Activated CD4-positive, alpha-beta T cell treated with anti-CD3 and anti-CD28 coated beads, Interleukin-2, amount 10 ng/mL, durations not matched to agents 24 days and 14 days (primary cell): Measurements from ENCODE around the gene NFX1. TPM values are rescaled to one million over a fixed set of nuclear protein-coding genes. Genes with fewer than 3 reads are reported as not detected.
"Not testable (repeated sequence)": the region's sequence is repeated elsewhere in the genome, so short reads cannot be mapped to it uniquely, and the experiment has no call there.

Experiments used
- DNase-seq: peaks from one replicate; pipeline ENCODE4 v3.0.0; 2022
- H3K27ac Mint-ChIP-seq: one replicate; pipeline ENCODE4 v1.8.0; 2022; ENCODE audit warnings: mild to moderate bottlenecking, mixed read lengths
- H3K27me3 Mint-ChIP-seq: one replicate; pipeline ENCODE4 v1.8.0; 2022; ENCODE audit warnings: mixed read lengths
- H3K36me3 Mint-ChIP-seq: one replicate; pipeline ENCODE4 v1.8.0; 2022; ENCODE audit warnings: low read depth, mild to moderate bottlenecking, mixed read lengths
- H3K4me1 Mint-ChIP-seq: one replicate; pipeline ENCODE4 v1.8.0; 2021; ENCODE audit warnings: mixed read lengths
- H3K4me3 Mint-ChIP-seq: one replicate; pipeline ENCODE4 v1.8.0; 2022; ENCODE audit warnings: mild to moderate bottlenecking, moderate library complexity, mixed read lengths
- H3K9me3 Mint-ChIP-seq: one replicate; pipeline ENCODE4 v1.8.0; 2021; ENCODE audit warnings: mixed read lengths
- intact Hi-C: fragments of 100-400 bp; cut with micrococcal nuclease; formaldehyde crosslinking; loops from one replicate; pipeline ENCODE4 v1.15.1; 2023
- total RNA-seq: library from RNA; stranded (reverse); gene quantifications from 2 replicates; pipeline ENCODE4 v1.2.3, GENCODE V29; 2022

Gene NFX1
- total RNA-seq, 1 donor from 2014 or later = 38.7 TPM

DNA sequence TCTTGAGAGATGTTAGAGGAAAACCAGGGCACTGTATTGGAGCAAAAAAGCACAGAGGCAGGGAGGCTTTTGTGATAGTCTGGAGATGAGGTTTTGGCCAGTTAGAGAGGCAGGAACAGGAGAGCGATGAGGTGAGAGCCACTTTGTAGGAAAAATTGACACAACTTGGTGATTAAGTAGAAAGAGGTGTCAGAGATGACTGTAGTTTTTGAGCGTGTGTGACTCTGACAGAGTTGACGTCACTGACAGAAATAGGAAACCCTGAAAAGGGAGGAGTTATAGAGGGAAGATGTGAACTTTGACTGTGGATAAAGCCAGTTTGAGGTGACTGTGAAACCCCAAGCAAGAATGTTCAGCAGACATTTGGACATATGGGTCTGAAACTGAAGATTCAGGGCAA is 15.7 kb downstream of the NFX1 start:
- Mint-ChIP-seq H3K9me3 (no peaks in the 10 kb centered on the region), H3K27me3 (no peaks in the 10 kb centered on the region), H3K4me3 (no peak overlapping the region), H3K36me3 (peaks cover 45% of the 10 kb centered on the region), H3K27ac (no peak overlapping the region), H3K4me1 (peaks cover 15% of the 10 kb centered on the region)
- intact Hi-C loops = loop anchor here (1.0 kb wide), 4 partner anchors 11 to 42 kb away; partner anchors contain the start of genes BAG1 and NFX1
- peak; percentile 81 for DNase-seq

DNA sequence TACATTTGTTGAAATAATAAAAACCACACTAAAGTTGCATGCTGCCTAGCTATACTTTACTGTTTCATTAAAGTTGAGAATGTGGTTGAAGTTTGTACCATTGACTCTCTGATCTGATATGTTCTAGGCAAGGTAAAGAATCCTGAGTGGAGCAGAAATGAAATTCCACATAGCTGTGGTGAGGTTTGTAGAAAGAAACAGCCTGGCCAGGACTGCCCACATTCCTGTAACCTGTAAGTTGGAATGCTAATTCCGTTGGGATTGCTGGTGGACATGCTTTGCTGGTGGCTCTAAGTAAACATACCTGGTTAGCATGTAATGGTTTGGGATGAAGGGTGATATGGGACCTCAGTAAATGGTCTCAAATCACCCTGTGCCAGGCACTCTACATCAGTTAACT is 16.8 kb downstream of the NFX1 start:
- Mint-ChIP-seq H3K4me3 (no peak overlapping the region), H3K36me3 (peaks cover 51% of the 10 kb centered on the region), H3K4me1 (peaks cover 23% of the 10 kb centered on the region), H3K27ac (peak overlapping the region; percentile 25), H3K27me3 (no peaks in the 10 kb centered on the region), H3K9me3 (no peaks in the 10 kb centered on the region)
- intact Hi-C loops = no loop called here
- no peak for DNase-seq

DNA sequence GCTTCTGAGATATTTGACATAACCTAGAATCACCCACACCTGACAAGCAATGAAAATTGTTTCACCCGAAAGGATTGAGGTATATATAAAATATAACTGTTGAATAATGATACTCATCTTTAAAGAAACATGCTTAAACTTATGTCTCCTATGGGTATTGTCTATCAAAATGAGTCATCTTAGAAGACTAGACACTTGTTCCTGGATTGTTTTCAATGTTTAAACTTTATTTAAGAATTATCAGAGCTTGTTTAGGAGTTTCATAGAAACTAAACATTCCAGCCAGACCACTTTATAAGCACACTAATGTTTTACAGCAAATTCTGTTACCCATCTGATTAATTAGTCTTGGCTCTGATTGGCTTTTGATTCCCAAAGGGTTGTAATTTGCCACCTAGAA is 19.6 kb downstream of the NFX1 start:
- intact Hi-C loops = no loop called here
- Mint-ChIP-seq H3K27me3 (no peaks in the 10 kb centered on the region), H3K27ac (no peak overlapping the region), H3K4me1 (peaks cover 22% of the 10 kb centered on the region), H3K4me3 (no peak overlapping the region), H3K9me3 (no peaks in the 10 kb centered on the region), H3K36me3 (peaks cover 57% of the 10 kb centered on the region)
- no peak for DNase-seq

DNA sequence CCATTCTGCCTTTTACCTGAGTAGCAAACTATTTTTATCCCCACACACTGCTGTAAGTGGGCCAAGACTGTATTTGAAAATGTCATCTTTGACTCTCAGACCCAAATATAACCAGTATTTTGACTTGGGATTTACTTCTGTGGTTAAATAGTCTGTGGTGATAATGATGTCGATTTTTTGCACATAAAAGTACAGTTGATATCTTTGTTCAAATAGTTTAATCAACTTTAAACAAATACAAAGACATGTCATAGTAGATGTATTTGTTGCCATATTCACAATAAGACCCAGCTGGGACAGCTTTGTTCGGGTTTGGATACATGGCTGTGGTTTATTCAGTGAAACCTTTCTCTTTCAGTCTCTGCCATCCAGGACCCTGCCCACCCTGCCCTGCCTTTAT is 20.4 kb downstream of the NFX1 start:
- peaks cover 24% of the 10 kb centered on the region for H3K4me1 Mint-ChIP-seq
- no peaks in the 10 kb centered on the region for H3K27me3 Mint-ChIP-seq
- no peak overlapping the region for H3K4me3 Mint-ChIP-seq
- no peak for DNase-seq
- peaks cover 64% of the 10 kb centered on the region for H3K36me3 Mint-ChIP-seq
- H3K27ac Mint-ChIP-seq = peak overlapping the region; percentile 1
- intact Hi-C loops = no loop called here
- H3K9me3 Mint-ChIP-seq = no peaks in the 10 kb centered on the region

DNA sequence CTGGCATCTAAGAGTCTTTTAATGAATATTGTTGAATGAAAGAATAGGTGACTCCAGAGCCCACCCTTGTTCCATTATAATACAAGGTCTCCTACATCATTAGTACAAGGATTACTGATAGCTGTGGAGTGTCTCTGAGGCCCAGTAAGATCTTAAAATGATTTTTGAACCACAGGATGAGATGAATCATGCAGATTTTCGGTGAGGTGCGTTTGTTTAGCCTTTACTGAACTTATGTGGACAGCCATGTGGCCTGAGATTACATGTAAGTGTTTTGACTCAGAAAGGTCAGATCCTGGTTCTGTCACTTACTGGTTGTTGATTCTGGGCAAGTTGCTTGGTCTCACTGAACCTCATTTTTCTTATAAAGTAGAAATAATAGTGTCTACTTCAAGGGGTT is 21.6 kb downstream of the NFX1 start:
- peak overlapping the region; percentile 1 for H3K27ac Mint-ChIP-seq
- no peaks in the 10 kb centered on the region for H3K27me3 Mint-ChIP-seq
- intact Hi-C loops = no loop called here
- DNase-seq = no peak
- H3K4me3 Mint-ChIP-seq = no peak overlapping the region
- peaks cover 71% of the 10 kb centered on the region for H3K36me3 Mint-ChIP-seq
- no peaks in the 10 kb centered on the region for H3K9me3 Mint-ChIP-seq
- H3K4me1 Mint-ChIP-seq = peaks cover 21% of the 10 kb centered on the region

DNA sequence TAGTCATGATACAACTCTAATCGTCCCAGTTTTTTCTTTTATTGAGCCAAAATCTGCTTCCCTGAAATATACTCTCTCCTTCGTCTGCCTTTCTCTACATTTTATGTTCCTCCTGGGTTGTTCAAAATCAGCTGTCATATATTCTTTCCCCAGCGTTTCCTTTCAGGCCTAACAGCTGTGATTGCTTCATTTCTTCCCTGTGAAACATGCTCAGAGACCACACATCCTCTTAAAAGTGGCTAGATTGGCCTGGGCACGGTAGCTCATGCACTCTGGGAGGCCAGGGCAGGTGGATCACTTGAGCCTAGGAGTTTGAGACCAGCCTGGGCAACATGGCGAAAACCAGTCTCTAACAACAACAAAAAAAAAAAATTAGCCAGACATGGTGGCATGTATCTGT is 25.1 kb downstream of the NFX1 start:
- Mint-ChIP-seq H3K27me3 (no peaks in the 10 kb centered on the region), H3K36me3 (peaks cover 73% of the 10 kb centered on the region), H3K4me3 (no peak overlapping the region), H3K4me1 (peaks cover 22% of the 10 kb centered on the region), H3K27ac (no peak overlapping the region), H3K9me3 (no peaks in the 10 kb centered on the region)
- no peak for DNase-seq
- intact Hi-C loops = no loop called here

DNA sequence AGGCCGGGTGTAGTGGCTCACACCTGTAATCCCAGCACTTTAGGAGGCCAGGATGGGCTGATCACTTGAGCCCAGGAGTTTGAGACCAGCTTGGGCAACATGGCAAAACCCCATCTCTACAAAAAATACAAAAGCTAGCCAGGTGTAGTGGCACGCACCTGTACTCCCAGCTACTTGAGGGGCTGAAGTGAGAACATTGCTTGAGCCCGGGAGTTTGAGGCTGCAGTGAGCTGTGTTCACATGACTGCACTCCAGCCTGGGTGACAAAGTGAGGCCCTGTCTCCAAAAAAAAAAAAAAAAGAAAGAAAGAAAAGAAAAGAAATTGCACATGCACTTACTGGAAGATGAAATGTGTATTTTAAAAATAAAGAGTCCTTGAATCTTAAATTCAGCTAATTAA is 26.8 kb downstream of the NFX1 start:
- H3K27ac Mint-ChIP-seq, H3K9me3 Mint-ChIP-seq, H3K27me3 Mint-ChIP-seq, intact Hi-C loops, H3K4me3 Mint-ChIP-seq, DNase-seq: not testable (repeated sequence)
- H3K36me3 Mint-ChIP-seq = peaks cover 75% of the 10 kb centered on the region
- peaks cover 16% of the 10 kb centered on the region for H3K4me1 Mint-ChIP-seq

DNA sequence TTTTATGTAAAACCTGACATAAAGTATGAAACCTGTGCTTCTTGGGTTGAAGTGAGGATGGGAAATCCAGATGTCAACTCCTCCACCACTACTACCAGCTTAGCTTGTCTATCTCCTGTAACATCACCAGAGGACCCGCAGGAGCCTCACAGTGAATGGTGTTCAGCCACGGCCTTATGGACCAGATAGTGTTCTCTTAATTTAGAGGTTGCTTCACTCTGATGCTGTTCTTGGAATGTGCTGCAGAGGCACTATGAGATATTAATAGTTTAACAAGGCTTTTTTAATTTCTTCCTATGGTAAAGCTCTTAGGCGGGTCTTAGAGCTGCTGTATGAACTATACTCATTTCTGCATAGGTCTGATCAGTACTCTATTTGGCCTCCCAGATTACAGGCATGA is 27.9 kb downstream of the NFX1 start:
- intact Hi-C loops = no loop called here
- no peak overlapping the region for H3K27ac Mint-ChIP-seq
- H3K4me3 Mint-ChIP-seq = no peak overlapping the region
- no peaks in the 10 kb centered on the region for H3K27me3 Mint-ChIP-seq
- DNase-seq = no peak
- H3K4me1 Mint-ChIP-seq = peaks cover 15% of the 10 kb centered on the region
- H3K36me3 Mint-ChIP-seq = peaks cover 75% of the 10 kb centered on the region
- H3K9me3 Mint-ChIP-seq = no peaks in the 10 kb centered on the region

DNA sequence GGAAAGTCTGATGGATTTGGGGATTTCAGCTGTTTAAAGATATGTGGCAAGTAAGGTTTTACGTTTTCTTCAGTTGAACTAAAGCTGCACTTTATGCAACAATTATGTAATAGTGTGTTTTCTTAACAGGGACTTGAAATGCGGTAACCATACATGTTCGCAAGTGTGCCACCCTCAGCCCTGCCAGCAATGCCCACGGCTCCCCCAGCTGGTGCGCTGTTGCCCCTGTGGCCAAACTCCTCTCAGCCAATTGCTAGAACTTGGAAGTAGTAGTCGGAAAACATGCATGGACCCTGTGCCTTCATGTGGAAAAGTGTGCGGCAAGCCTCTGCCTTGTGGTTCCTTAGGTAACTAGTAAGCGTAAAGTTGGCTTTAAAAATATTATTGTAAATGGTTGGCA is 28.5 kb downstream of the NFX1 start:
- H3K9me3 Mint-ChIP-seq = no peaks in the 10 kb centered on the region
- peaks cover 15% of the 10 kb centered on the region for H3K4me1 Mint-ChIP-seq
- intact Hi-C loops = no loop called here
- no peak overlapping the region for H3K27ac Mint-ChIP-seq
- no peak overlapping the region for H3K4me3 Mint-ChIP-seq
- H3K27me3 Mint-ChIP-seq = no peaks in the 10 kb centered on the region
- peaks cover 72% of the 10 kb centered on the region for H3K36me3 Mint-ChIP-seq
- no peak for DNase-seq

DNA sequence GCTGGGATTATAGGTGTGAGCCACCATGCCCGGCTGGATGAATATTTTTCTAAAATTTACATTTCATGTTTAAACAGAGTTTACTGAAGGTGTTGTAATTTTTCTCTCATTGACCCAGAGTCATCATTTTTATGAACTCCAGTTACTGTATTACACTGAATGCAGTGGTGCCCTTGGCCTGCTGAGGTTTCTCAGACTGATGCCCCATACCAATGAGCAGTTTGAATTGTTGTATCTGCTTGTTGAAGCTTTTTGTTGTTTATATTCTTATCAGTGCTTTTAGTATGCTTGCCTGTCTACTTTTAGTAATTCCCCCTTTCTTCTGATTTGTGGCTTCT is 29.9 kb downstream of the NFX1 start:
- no peak overlapping the region for H3K4me3 Mint-ChIP-seq
- peaks cover 15% of the 10 kb centered on the region for H3K4me1 Mint-ChIP-seq
- H3K36me3 Mint-ChIP-seq = peaks cover 81% of the 10 kb centered on the region
- H3K27me3 Mint-ChIP-seq = no peaks in the 10 kb centered on the region
- intact Hi-C loops = loop anchor here (1.0 kb wide), 2 partner anchors 14 to 30 kb away; partner anchors contain the start of gene NFX1
- no peak for DNase-seq
- H3K27ac Mint-ChIP-seq = peak overlapping the region; percentile 76
- H3K9me3 Mint-ChIP-seq = no peaks in the 10 kb centered on the region

DNA sequence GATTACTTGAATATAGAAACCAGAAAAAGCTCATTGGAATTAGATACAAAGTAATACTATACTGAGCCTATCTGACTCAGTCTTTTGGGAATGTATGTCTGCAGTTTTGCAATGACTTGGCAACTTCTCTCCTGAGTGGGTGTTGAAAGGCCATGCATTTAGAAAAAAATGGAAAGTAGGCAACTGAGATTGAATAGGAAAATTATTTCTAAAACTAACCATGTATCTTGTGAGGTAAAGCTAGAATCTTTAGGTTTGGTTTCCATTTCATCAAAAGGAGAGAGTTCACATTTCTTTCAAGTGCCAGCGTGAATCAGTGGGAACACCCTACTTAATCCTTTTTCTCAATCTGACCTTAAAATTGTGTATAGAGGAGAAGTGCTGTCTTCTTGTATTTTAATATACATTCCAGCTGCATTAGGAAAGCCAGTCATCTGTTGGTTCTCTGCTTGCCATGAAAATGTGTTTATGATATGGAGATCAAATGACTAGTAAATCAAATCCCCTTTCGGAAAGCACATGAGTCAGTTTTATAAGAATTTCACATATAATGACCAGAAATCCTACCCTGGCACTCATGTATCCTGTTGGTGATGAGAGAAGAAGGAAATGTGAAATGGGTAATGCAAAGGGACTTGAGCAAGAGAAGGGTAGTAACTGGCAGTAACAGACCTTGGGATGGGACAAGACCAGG is 30.4 kb downstream of the NFX1 start:
- no peak for DNase-seq
- Mint-ChIP-seq H3K27me3 (no peaks in the 10 kb centered on the region), H3K36me3 (peaks cover 78% of the 10 kb centered on the region), H3K9me3 (no peaks in the 10 kb centered on the region), H3K4me3 (no peak overlapping the region), H3K4me1 (peaks cover 12% of the 10 kb centered on the region), H3K27ac (peak overlapping the region; percentile 76)
- intact Hi-C loops = loop anchor here (1.0 kb wide), 2 partner anchors 14 to 30 kb away; partner anchors contain the start of gene NFX1

DNA sequence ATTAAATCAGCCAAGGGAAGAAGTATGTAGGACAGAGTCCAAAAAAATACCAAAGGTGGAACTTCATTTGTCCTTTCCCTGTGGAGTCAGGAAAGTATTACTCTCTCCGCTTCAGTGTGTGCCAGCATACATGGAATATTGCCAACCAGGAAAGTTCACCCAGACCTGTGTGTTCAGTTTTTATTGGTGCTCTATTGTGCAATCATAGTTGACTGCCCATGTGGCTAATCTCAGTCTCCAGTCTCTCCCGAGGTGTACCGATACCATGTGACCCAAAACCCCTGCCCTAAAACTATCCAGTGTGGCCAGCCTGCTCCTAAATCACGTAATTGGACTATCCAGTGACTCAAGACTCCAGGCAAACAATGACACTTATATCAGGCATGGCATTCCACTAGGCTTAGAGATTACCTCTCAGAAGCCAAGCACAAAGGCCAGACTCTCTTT is 38.8 kb downstream of the NFX1 start:
- no peaks in the 10 kb centered on the region for H3K27me3 Mint-ChIP-seq
- no peak overlapping the region for H3K4me3 Mint-ChIP-seq
- H3K36me3 Mint-ChIP-seq = peaks cover 68% of the 10 kb centered on the region
- intact Hi-C loops = no loop called here
- H3K27ac Mint-ChIP-seq = no peak overlapping the region
- H3K9me3 Mint-ChIP-seq = no peaks in the 10 kb centered on the region
- peaks cover 2% of the 10 kb centered on the region for H3K4me1 Mint-ChIP-seq
- no peak for DNase-seq

DNA sequence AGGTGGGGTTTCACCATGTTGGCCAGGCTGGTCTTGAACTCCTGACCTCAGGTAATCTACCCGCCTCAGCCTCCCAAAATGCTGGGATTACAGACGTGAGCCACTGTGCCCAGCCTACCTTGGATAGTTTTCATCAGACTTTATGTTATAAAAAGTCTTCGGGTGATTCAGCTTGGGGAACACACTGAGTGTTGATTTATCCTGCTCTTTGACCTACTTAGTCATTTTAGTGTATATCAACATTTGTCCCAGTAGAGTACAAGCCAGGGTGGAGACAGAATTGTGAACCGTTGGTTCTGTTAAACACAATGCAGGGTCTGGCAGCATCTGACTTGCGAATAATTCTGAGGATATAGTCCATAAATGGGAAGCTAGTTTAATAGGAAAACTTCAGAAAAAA is 39.7 kb downstream of the NFX1 start:
- H3K27ac Mint-ChIP-seq = no peak overlapping the region
- H3K36me3 Mint-ChIP-seq = peaks cover 67% of the 10 kb centered on the region
- peaks cover 2% of the 10 kb centered on the region for H3K4me1 Mint-ChIP-seq
- DNase-seq = no peak
- no peak overlapping the region for H3K4me3 Mint-ChIP-seq
- intact Hi-C loops = no loop called here
- H3K9me3 Mint-ChIP-seq = no peaks in the 10 kb centered on the region
- no peaks in the 10 kb centered on the region for H3K27me3 Mint-ChIP-seq

DNA sequence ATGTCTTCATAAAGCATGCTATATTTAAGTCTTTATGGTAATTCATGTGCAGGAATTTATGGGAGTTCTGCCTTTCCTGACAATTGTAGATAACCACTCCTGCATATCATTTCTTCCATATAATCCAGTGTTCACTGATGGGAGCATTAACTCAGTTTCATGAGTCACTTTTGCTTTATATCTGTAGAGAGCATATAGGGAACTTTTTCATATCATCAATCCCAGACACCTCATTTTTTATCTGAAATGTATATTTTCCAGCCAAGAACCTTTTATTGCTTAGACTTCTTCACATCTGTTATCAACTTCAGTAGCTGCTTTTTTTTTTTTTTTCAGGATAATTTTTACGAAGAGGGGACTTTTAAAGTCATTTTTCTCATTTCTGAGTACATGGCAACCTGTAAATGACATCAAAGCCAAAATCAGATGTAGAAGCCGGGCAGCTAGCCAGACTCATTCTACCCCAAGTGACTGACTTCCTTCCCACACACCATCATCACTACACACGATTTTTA is 41.1 kb downstream of the NFX1 start:
- H3K9me3 Mint-ChIP-seq = no peaks in the 10 kb centered on the region
- intact Hi-C loops = no loop called here
- H3K4me1 Mint-ChIP-seq = peaks cover 2% of the 10 kb centered on the region
- no peak for DNase-seq
- H3K27ac Mint-ChIP-seq = no peak overlapping the region
- H3K4me3 Mint-ChIP-seq = no peak overlapping the region
- H3K27me3 Mint-ChIP-seq = no peaks in the 10 kb centered on the region
- peaks cover 70% of the 10 kb centered on the region for H3K36me3 Mint-ChIP-seq

DNA sequence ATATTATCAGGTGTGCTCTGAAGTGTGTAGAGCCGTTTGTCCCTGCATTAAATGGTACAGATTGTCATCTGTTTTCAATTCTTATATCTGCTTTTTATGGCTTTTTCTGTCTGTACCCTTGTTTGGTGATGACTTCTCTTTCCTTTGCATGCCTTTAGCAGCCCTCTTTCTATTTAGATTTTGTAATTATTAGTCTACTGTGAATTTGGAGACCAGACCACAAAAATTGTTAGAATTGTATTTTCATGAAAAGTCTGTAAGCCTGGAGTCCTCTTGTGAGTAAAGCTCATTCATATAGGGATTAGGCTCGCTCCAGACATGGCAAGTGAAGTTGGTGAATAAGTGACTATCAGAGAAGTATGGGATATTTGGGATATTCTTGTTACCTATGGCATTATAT is 41.7 kb downstream of the NFX1 start:
- intact Hi-C loops = no loop called here
- Mint-ChIP-seq H3K4me1 (peaks cover 2% of the 10 kb centered on the region), H3K36me3 (peaks cover 70% of the 10 kb centered on the region), H3K27me3 (no peaks in the 10 kb centered on the region), H3K4me3 (no peak overlapping the region), H3K27ac (no peak overlapping the region), H3K9me3 (no peaks in the 10 kb centered on the region)
- no peak for DNase-seq
